ENCODE measurements around the gene AP4S1. TPM values are rescaled to one million over a fixed set of nuclear protein-coding genes. Genes with fewer than 3 reads are reported as not detected.

The AP4S1 gene
- total and polyA plus RNA-seq, 2 of the 8 experiments (the other 6 are each of a cell fraction or from before 2014, with no cell fraction given) = 2.8 to 9.9 TPM

DNA sequence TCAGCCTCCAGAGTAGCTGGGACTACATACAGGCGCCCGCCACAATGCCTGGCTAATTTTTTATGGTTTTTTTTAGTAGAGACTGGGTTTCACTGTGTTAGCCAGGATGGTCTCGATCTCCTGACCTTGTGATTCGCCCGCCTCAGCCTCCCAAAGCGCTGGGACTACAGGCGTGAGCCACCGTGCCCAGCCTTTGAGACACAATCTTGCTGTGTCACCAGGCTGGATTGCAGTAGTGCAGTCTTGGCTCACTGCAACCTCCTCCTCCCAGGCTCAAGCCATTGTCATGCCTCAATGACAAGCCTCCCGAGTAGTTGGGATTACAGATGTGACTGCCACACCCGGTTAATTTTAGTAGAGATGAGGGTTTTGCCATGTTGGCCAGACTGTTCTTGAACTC lies 22.1 kb downstream of the AP4S1 start:
- H3K9ac ChIP-seq (replicated peaks in 1 of 4; ENCODE audit: extremely low read depth in 1 of 4, low read depth in 3 of 4, low read length in 3 of 4) = no peak overlapping the region
- H3K56ac ChIP-seq (replicated peaks; ENCODE audit: insufficient read length, low read depth, low read length) = no peak overlapping the region
- FAIRE-seq (no peak), DNase-seq (ENCODE audit: low read depth in 1 of 2, low spot score in 2 of 2) (no peak)
- 97% methylated on average over 7 of the region's 10 CpGs; no CpG with 5 or more reads in 1 of the 2 experiments for WGBS, 2 experiments (ENCODE audit: extremely low coverage in 1 of 2, insufficient coverage in 1 of 2, insufficient read length in 1 of 2, insufficient replicate concordance in 2 of 2, low coverage in 1 of 2, low lambda C conversion rate in 2 of 2, missing lambda C conversion rate in 1 of 2)
- no peak overlapping the region for H3K4ac ChIP-seq (replicated peaks; ENCODE audit: insufficient read length, low read depth, low read length)
- H3K27me3 ChIP-seq (replicated peaks in 1 of 4; ENCODE audit: control insufficient read depth in 3 of 4, extremely low read depth in 1 of 4, insufficient read depth in 3 of 4, low read length in 3 of 4) = no peaks in the 10 kb centered on the region
- H2AFZ ChIP-seq (ENCODE audit: low read length) = no peak overlapping the region
- H4K8ac ChIP-seq (ENCODE audit: extremely low read depth, insufficient read depth, low read length) = no peak overlapping the region
- H2BK12ac ChIP-seq (ENCODE audit: low read depth, low read length) = no peak overlapping the region
- no peak overlapping the region for H2BK5ac ChIP-seq (ENCODE audit: low read depth, low read length)
- H3K4me3 ChIP-seq (ENCODE audit: extremely low read depth in 1 of 4, insufficient read depth in 2 of 4, low read depth in 3 of 4, low read length in 4 of 4) = no peak overlapping the region
- H2AK5ac ChIP-seq (ENCODE audit: low read depth, low read length) = no peak overlapping the region
- H4K5ac ChIP-seq (ENCODE audit: insufficient read length, low read depth, low read length) = no peak overlapping the region
- no peaks in the 10 kb centered on the region for H3K9me3 ChIP-seq (ENCODE audit: insufficient read depth in 2 of 2, low read depth in 1 of 2, low read length in 1 of 2)
- H4K91ac ChIP-seq (replicated peaks; ENCODE audit: insufficient read length, low read length) = no peak overlapping the region
- no peak overlapping the region for H2BK120ac ChIP-seq (replicated peaks; ENCODE audit: low read depth, low read length)
- no peak overlapping the region for H3K18ac ChIP-seq (ENCODE audit: extremely low read depth, low read length)
- H2BK20ac ChIP-seq (ENCODE audit: low read length) = no peak overlapping the region
- no peaks in the 10 kb centered on the region for H3K79me2 ChIP-seq (ENCODE audit: control insufficient read depth in 1 of 2, insufficient read depth in 2 of 2, low read length in 2 of 2)
- no peak overlapping the region for H3K23ac ChIP-seq (ENCODE audit: insufficient read length)
- no peaks in the 10 kb centered on the region for H4K20me1 ChIP-seq (replicated peaks in 1 of 2; ENCODE audit: control insufficient read depth in 1 of 2, insufficient read depth in 2 of 2, low read length in 2 of 2)
- H3K36me3 ChIP-seq (ENCODE audit: control insufficient read depth in 2 of 4, insufficient read depth in 4 of 4, low read length in 3 of 4) = no peaks in the 10 kb centered on the region
- no peak overlapping the region for H2BK15ac ChIP-seq (ENCODE audit: low read length)
- no peaks in the 10 kb centered on the region for H3K23me2 ChIP-seq (ENCODE audit: low read depth, low read length)
- H3K14ac ChIP-seq (ENCODE audit: insufficient read length) = no peak overlapping the region
- H3K4me1 ChIP-seq (replicated peaks in 1 of 4; ENCODE audit: control insufficient read depth in 3 of 4, insufficient read depth in 4 of 4, low read length in 3 of 4) = no peaks in the 10 kb centered on the region; a peak in 1 of 7 replicates
- ChIA-PET CTCF (ENCODE audit: partially characterized antibody) (interaction anchor here (2.1 kb wide), 1 partner anchor 10 kb away, joined by 7 read pairs; no protein-coding TSS in a partner anchor), POLR2A (ENCODE audit: partially characterized antibody) (interaction anchor here (1.0 kb wide), 1 partner anchor 22 kb away, joined by 4 read pairs; the partner anchor contains the start of genes AP4S1 and STRN3)
- no peak overlapping the region for H3K27ac ChIP-seq (ENCODE audit: low read depth, low read length)
- H3K4me2 ChIP-seq (ENCODE audit: insufficient read depth in 1 of 2, low read depth in 2 of 2, low read length in 2 of 2) = no peak overlapping the region
- no peaks in the 10 kb centered on the region for H3K79me1 ChIP-seq (ENCODE audit: low read depth, low read length)
- TF ChIP-seq EGR1 (IDR thresholded peaks at IDR 0.05; ENCODE audit: borderline replicate concordance, low read depth, low read length) (no peak), POLR2A (IDR thresholded peaks at IDR 0.05; ENCODE audit: control extremely low read depth in 1 of 2, low read depth in 2 of 2, low read length in 2 of 2) (no peak), RFX5 (IDR thresholded peaks at IDR 0.05; ENCODE audit: borderline replicate concordance, low read depth, low read length) (no peak), HDAC6 (IDR thresholded peaks at IDR 0.05; ENCODE audit: low read depth, low read length) (no peak), RBBP5 (IDR thresholded peaks at IDR 0.05; ENCODE audit: borderline replicate concordance, low read depth, low read length) (no peak)
